Ovary (tissue), 9 donors: Measurements from ENCODE around the gene AUTS2. TPM values are rescaled to one million over a fixed set of nuclear protein-coding genes. Genes with fewer than 3 reads are reported as not detected.

Source experiments
- DNase-seq, 5 donors: peaks; one replicate each; pipeline ENCODE4 v3.0.0-alpha.2; 2019 to 2020
- H3K27ac ChIP-seq, 2 donors: fragments of 200-600 bp; one replicate each; pipeline versions ENCODE4 v1.5.1 to v1.8.0; 2019 to 2022
- H3K27me3 ChIP-seq: fragments of 200-600 bp; one replicate; pipeline ENCODE4 v1.8.0; 2022
- H3K36me3 ChIP-seq: fragments of 200-600 bp; sonication (generic); one replicate; pipeline ENCODE4 v1.5.1; 2019
- H3K4me1 ChIP-seq: one replicate; pipeline ENCODE4 v1.8.1; 2013; ENCODE audit warnings: mild to moderate bottlenecking, moderate library complexity; ENCODE audit not compliant: insufficient read depth
- H3K4me3 ChIP-seq: fragments of 200-600 bp; sonication (generic); one replicate; pipeline ENCODE4 v1.5.1; 2017
- H3K9me3 ChIP-seq, 2 donors: fragments of 200-600 bp in 1 of 2; sonication (generic) in 1 of 2; one replicate each; pipeline versions ENCODE4 v1.5.1 to v1.8.1; 2013 to 2019; ENCODE audit warnings: mild to moderate bottlenecking in 1 of 2, moderate library complexity in 1 of 2
- EP300 ChIP-seq: sonication (generic); formaldehyde crosslinking; IDR thresholded peaks from one replicate; pipeline ENCODE4 v1.6.1; 2017; ENCODE audit warnings: antibody characterized with exemption
- POLR2A ChIP-seq: fragments of 450-650 bp; IDR thresholded peaks from one replicate; pipeline ENCODE4 v1.6.1; 2017; ENCODE audit warnings: antibody characterized with exemption, mild to moderate bottlenecking, moderate library complexity
- WGBS, 3 donors: extraction: QIAGEN DNeasy Blood & Tissue Kit in 1 of 3; methylation state at CpG; one replicate each; pipeline versions ENCODE4 v1.1.5 to v1.1.7; 2013 to 2017; 5-methylcytosine and 5-hydroxymethylcytosine counted together
- intact Hi-C, 4 donors: fragments of 100-400 bp; cut with DNase I; formaldehyde crosslinking; loops; one replicate each; pipeline versions ENCODE4 v1.11.0 to v1.15.1; 2022 to 2023
- polyA plus RNA-seq, 2 donors: library from polyadenylated mRNA; stranded (reverse); fragments of 200-250 nt in 1 of 2; fragments of 350-450 nt in 1 of 2; fragmentation: Illumina TruSeq in 1 of 2; extraction: RNeasy Lipid Tissue Mini Kit (QIAGEN cat#74804) in 1 of 2; gene quantifications; one replicate each; pipeline ENCODE4 v1.2.3, GENCODE V29; 2013 to 2014
- total RNA-seq, 7 donors: library from RNA; depleted of rRNA in 2 of 7; stranded (reverse); fragments of >200 nt in 2 of 7; fragmentation: NEBNext Ultra II Directional in 3 of 7; extraction: Animal tissue kit (Norgen Biotek cat#: 25700) in 3 of 7; gene quantifications; one replicate each; pipeline versions ENCODE4 v1.1.0 to v1.2.4, GENCODE V29; 2016 to 2023
- TF ChIP-seq, protein P1 (sequence below), 3 donors: fragments of 450-650 bp in 2 of 3; fragments of 200-600 bp in 1 of 3; IDR thresholded peaks; one replicate each; pipeline versions ENCODE4 v1.5.1 to v1.8.0; 2016 to 2022; ENCODE audit warnings: antibody characterized with exemption in 3 of 3, mild to moderate bottlenecking in 1 of 3
- donor health status: DM: no; HTN: no; CAD: no; lungs with moderate emphysema.
- donor health status: DM: no; HTN: no; CAD: no.
- donor health status: Bipolar disorder and iron deficiency.
- donor health status: DM: yes; HTN: yes; CAD: no.
- donor health status: DM: no; HTN: no; CAD: no.
- donor health status: DM: yes; HTN: yes; CAD: no.

Gene AUTS2
- total and polyA plus RNA-seq, 9 donors: 18.3 to 60.9 (median 44.9) TPM

DNA sequence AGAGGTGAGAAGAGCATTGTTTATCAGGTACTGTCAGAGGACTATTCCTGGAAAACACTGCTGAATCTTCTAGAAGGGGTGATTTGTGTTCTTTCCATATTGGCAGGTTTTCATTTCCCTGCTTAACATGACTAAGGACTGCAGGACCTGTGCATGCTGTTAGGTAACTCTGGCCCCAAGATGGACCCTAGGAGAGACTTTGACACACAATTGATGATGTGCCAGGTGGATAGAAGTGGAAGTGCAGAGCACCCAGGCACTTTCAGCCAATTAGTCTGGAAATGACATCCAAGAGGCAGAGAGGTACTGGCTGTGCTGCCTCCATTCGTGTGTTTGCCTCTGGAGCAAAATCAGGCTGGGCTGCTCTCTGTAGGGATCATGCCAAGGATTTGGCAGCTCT, 1037.4 kb downstream of the AUTS2 start:
- TF ChIP-seq POLR2A (no peak), EP300 (no peak)
- TF ChIP-seq, protein P1, sequence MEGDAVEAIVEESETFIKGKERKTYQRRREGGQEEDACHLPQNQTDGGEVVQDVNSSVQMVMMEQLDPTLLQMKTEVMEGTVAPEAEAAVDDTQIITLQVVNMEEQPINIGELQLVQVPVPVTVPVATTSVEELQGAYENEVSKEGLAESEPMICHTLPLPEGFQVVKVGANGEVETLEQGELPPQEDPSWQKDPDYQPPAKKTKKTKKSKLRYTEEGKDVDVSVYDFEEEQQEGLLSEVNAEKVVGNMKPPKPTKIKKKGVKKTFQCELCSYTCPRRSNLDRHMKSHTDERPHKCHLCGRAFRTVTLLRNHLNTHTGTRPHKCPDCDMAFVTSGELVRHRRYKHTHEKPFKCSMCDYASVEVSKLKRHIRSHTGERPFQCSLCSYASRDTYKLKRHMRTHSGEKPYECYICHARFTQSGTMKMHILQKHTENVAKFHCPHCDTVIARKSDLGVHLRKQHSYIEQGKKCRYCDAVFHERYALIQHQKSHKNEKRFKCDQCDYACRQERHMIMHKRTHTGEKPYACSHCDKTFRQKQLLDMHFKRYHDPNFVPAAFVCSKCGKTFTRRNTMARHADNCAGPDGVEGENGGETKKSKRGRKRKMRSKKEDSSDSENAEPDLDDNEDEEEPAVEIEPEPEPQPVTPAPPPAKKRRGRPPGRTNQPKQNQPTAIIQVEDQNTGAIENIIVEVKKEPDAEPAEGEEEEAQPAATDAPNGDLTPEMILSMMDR (IDR thresholded peaks at IDR 0.05): no peak
- H3K27me3 ChIP-seq: no peaks in the 10 kb centered on the region
- H3K4me3 ChIP-seq: no peak overlapping the region
- WGBS, 3 donors: 78 to 100% (median 89%) methylated on average over 1 of the region's 1 CpG
- no peaks in the 10 kb centered on the region for H3K9me3 ChIP-seq
- DNase-seq: no peak
- intact Hi-C loops: no loop called here
- no peak overlapping the region for H3K27ac ChIP-seq
- H3K4me1 ChIP-seq: no peaks in the 10 kb centered on the region
- H3K36me3 ChIP-seq: no peaks in the 10 kb centered on the region

GRCh38 chr7:70636169-70636568, 1037.9 kb downstream of the AUTS2 start:
- Histone ChIP-seq H3K27me3 (no peaks in the 10 kb centered on the region), H3K27ac (no peak overlapping the region), H3K36me3 (no peaks in the 10 kb centered on the region), H3K9me3 (no peaks in the 10 kb centered on the region), H3K4me1 (no peaks in the 10 kb centered on the region), H3K4me3 (no peak overlapping the region)
- no peak for DNase-seq
- 97 to 99% (median 99%) methylated on average over 6 of the region's 6 CpGs for WGBS, 3 donors
- TF ChIP-seq EP300: no peak
- no peak for TF ChIP-seq POLR2A
- TF ChIP-seq, protein P1 (IDR thresholded peaks at IDR 0.05): no peak
- intact Hi-C loops: no loop called here

DNA sequence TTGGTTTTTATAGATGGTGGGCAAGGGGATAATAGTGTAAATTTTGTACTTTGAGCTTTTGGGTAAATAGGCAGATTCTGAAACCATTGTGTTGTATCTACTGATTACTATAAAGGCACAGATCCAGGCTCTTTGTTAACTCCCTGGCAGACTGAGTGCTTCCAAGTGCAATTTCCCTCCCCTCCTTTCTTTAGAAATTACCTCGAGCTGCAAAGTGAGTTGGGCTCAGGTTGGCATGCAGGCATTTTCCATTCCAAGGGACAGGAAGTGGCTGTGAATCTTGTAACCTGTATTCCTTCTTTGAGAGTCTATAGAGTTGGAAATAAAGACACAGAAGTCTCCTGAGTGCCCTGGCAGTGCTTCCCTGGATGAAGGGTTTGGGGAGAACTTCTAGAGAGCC, 1039.5 kb downstream of the AUTS2 start:
- H3K27ac ChIP-seq: no peak overlapping the region
- WGBS, 3 donors: 43 to 58% (median 50%) methylated on average over 1 of the region's 1 CpG
- intact Hi-C loops: no loop called here

DNA sequence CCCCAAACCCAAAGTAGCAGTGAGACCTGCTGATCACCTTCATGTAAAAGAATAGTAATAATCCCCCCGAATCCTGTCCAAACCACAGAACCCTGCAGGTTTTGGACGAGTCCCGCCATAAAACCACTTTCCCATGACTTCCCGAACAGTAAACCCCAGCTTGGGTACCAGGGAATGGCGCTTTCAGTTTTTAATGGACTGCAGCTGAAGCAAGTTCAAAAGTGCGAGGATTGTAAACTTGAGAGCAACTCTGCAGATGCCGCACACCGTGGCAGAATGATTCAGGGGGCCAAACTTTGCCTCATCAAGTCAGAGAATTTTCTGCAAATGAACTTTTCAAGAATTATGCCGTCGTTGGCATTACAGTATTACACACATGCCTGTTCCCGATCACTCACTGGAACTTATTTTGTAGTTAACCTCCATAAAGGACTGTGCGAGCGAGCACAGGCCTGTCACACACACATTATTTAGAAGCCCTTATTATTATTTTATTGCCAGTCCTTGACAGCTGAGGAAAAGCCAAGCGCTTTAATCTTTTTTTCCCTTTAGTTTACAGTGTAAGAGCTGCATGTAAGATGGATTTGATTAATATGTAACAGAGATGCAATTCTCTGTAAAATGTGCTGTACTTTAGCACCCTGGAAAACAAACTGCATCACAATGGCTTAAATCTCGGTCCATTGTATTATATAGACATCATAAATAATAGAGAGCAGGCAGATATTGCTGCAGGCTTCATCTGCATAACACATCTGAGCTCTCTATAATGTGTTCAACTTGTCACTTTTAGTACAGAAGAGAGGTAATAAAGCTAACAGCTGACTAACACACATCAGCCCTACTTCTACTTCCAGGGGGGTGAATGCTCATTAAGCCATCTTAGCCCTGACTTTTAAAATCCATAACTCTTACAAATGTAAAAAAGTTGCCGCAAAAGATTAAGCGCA, 1040.2 kb downstream of the AUTS2 start:
- Histone ChIP-seq H3K4me1 (no peaks in the 10 kb centered on the region), H3K36me3 (no peaks in the 10 kb centered on the region), H3K27me3 (no peaks in the 10 kb centered on the region), H3K27ac (no peak overlapping the region), H3K4me3 (no peak overlapping the region), H3K9me3 (no peaks in the 10 kb centered on the region)
- intact Hi-C loops: no loop called here
- no peak for DNase-seq
- WGBS, 3 donors: 82 to 92% (median 90%) methylated on average over 17 of the region's 17 CpGs
- TF ChIP-seq POLR2A (no peak), EP300 (no peak)
- TF ChIP-seq, protein P1 (IDR thresholded peaks at IDR 0.05): no peak

More for the DNA sequence above, 1039.5 kb downstream of the AUTS2 start:
- no peak for DNase-seq
- no peaks in the 10 kb centered on the region for H3K4me1 ChIP-seq
- no peak overlapping the region for H3K4me3 ChIP-seq
- no peaks in the 10 kb centered on the region for H3K36me3 ChIP-seq
- H3K27me3 ChIP-seq: no peaks in the 10 kb centered on the region
- TF ChIP-seq, protein P1 (IDR thresholded peaks at IDR 0.05): no peak
- no peak for TF ChIP-seq EP300
- no peak for TF ChIP-seq POLR2A
- no peaks in the 10 kb centered on the region for H3K9me3 ChIP-seq
